ENCODE results near the gene CORO2A.

The CORO2A gene

DNA sequence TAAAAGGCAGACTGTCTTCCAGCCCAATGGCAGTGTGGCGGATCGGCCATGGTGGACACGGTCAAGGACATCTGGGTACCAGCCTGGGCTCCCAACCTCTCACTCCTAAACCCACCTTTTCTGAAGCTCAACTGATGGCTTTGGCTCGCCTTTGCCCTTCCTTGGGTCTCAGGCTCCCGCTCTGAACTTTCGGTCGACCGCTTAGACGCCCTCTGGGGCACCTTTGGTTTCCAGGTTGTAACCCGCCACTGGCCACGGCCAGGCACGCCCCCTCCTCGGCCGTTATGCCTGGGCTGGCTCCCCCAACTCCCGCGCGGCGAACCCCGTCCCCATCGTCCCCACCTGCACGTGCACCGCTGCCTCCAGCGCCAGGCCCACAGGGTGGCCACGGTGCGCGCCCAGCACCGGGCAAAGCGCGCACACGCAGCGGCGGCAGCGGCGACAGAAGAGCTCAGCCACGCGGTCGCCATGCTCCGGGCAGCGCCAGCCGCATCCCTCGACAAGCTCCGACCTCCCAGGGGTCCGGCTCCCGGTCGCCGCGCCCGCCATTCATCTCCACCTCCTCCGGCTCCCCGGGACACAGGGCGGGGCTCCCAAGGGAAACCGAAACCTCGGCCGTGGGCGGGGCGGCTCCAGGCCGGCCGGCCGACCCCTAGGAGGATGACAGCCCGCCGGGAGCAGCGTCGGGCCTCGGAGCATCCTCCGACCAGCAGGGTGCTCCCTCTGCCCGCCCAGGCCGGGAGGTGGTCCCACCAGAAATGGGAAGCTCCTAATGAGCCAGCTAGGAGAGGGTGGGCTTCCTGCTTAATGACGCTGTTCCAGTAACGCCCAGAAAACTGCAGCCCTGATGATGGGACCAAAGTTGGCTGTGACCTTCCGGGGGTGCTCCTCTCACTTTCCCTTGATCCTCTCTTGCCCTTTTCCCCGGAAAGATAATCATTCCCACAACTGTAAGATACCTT lies 73.5 kb downstream of the CORO2A start, which contains the start of gene TRIM14 (continued):
- TF ChIP-seq, protein P1, sequence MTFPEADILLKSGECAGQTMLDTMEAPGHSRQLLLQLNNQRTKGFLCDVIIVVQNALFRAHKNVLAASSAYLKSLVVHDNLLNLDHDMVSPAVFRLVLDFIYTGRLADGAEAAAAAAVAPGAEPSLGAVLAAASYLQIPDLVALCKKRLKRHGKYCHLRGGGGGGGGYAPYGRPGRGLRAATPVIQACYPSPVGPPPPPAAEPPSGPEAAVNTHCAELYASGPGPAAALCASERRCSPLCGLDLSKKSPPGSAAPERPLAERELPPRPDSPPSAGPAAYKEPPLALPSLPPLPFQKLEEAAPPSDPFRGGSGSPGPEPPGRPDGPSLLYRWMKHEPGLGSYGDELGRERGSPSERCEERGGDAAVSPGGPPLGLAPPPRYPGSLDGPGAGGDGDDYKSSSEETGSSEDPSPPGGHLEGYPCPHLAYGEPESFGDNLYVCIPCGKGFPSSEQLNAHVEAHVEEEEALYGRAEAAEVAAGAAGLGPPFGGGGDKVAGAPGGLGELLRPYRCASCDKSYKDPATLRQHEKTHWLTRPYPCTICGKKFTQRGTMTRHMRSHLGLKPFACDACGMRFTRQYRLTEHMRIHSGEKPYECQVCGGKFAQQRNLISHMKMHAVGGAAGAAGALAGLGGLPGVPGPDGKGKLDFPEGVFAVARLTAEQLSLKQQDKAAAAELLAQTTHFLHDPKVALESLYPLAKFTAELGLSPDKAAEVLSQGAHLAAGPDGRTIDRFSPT (tag by site-specific recombination; IDR thresholded peaks at IDR 0.05), result peak; percentile 62
- no peak; the same call in 1 of the 2 replicates for TF ChIP-seq ZNF366 (tag by site-specific recombination; conservative IDR thresholded peaks at IDR 0.05)
- TF ChIP-seq GLIS1 (tag by site-specific recombination; IDR thresholded peaks at IDR 0.05), result peak; percentile 78
- TF ChIP-seq ZNF548 (tag by site-specific recombination; IDR thresholded peaks at IDR 0.05), result no peak
- peak; percentile 71; the same call in 1 of the 2 replicates for TF ChIP-seq KLF8 (tag by site-specific recombination; IDR thresholded peaks at IDR 0.05)
- TF ChIP-seq ZNF664 (tag by site-specific recombination; IDR thresholded peaks at IDR 0.05), result no peak
- TF ChIP-seq ZFP37 (tag by site-specific recombination; IDR thresholded peaks at IDR 0.05), result peak; percentile 36; the same call in 1 of the 2 replicates
- peak; percentile 70; the same call in 1 of the 2 replicates for TF ChIP-seq PATZ1 (tag by site-specific recombination; IDR thresholded peaks at IDR 0.05)
- TF ChIP-seq ZFHX2 (tag by site-specific recombination; conservative IDR thresholded peaks at IDR 0.05), result peak; percentile 73
- TF ChIP-seq ZSCAN23 (tag by site-specific recombination; IDR thresholded peaks at IDR 0.05), result no peak
- TF ChIP-seq, protein P2, sequence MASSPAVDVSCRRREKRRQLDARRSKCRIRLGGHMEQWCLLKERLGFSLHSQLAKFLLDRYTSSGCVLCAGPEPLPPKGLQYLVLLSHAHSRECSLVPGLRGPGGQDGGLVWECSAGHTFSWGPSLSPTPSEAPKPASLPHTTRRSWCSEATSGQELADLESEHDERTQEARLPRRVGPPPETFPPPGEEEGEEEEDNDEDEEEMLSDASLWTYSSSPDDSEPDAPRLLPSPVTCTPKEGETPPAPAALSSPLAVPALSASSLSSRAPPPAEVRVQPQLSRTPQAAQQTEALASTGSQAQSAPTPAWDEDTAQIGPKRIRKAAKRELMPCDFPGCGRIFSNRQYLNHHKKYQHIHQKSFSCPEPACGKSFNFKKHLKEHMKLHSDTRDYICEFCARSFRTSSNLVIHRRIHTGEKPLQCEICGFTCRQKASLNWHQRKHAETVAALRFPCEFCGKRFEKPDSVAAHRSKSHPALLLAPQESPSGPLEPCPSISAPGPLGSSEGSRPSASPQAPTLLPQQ (tag by site-specific recombination; IDR thresholded peaks at IDR 0.05), result peak; percentile 92
- TF ChIP-seq OSR2 (tag by site-specific recombination; IDR thresholded peaks at IDR 0.05), result no peak

GRCh38 chr9:98117984-98118639 lies 74.3 kb downstream of the CORO2A start:
- POLR2A ChIA-PET, result interaction anchor here (1.4 to 1.6 kb wide), 2 partner anchors 74 to 138 kb away, joined by 5 to 9 read pairs; partner anchors contain the start of genes CORO2A and TBC1D2
- CTCF ChIA-PET, result interaction anchor here (0.8 to 1.8 kb wide), 8 partner anchors 16 to 146 kb away, joined by 3 to 8 read pairs (median 3); no protein-coding TSS in a partner anchor
- H3K27ac ChIP-seq (ENCODE audit: extremely low read depth, low read depth, low read length), result no peak overlapping the region; the same call in 1 of the 2 replicates
- TF ChIP-seq SCRT1 (tag by site-specific recombination; IDR thresholded peaks at IDR 0.05; ENCODE audit: borderline replicate concordance) (peak; percentile 85; the same call in 1 of the 2 replicates), ZXDB (tag by site-specific recombination; IDR thresholded peaks at IDR 0.05) (0 out of 2 replicates have a peak, but pooled peaks have one; percentile 8), TCF7L2 (IDR thresholded peaks at IDR 0.05; ENCODE audit: borderline replicate concordance, low read depth, low read length) (no peak), ZNF670 (tag by site-specific recombination; IDR thresholded peaks at IDR 0.05; ENCODE audit: low read depth) (no peak), ZNF169 (tag by site-specific recombination; IDR thresholded peaks at IDR 0.05) (no peak), ZNF26 (tag by site-specific recombination; IDR thresholded peaks at IDR 0.05) (no peak), ZNF664 (tag by site-specific recombination; IDR thresholded peaks at IDR 0.05) (no peak), FEZF1 (tag by site-specific recombination; IDR thresholded peaks at IDR 0.05) (no peak), ZBTB17 (tag by site-specific recombination; IDR thresholded peaks at IDR 0.05) (peak; percentile 58), ZNF416 (tag by site-specific recombination; IDR thresholded peaks at IDR 0.05) (no peak), GLIS1 (tag by site-specific recombination; IDR thresholded peaks at IDR 0.05) (0 out of 2 replicates have a peak, but pooled peaks have one; percentile 14), MZF1 (tag by site-specific recombination; IDR thresholded peaks at IDR 0.05; ENCODE audit: borderline replicate concordance) (0 out of 2 replicates have a peak, but pooled peaks have one; percentile 29), ZNF302 (tag by site-specific recombination; IDR thresholded peaks at IDR 0.05; ENCODE audit: low read depth) (no peak), ZNF146 (tag by site-specific recombination; IDR thresholded peaks at IDR 0.05) (no peak), KLF9 (tag by site-specific recombination; IDR thresholded peaks at IDR 0.05; ENCODE audit: low read depth) (no peak)
- TF ChIP-seq, protein P3, sequence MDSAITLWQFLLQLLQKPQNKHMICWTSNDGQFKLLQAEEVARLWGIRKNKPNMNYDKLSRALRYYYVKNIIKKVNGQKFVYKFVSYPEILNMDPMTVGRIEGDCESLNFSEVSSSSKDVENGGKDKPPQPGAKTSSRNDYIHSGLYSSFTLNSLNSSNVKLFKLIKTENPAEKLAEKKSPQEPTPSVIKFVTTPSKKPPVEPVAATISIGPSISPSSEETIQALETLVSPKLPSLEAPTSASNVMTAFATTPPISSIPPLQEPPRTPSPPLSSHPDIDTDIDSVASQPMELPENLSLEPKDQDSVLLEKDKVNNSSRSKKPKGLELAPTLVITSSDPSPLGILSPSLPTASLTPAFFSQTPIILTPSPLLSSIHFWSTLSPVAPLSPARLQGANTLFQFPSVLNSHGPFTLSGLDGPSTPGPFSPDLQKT (IDR thresholded peaks at IDR 0.05; ENCODE audit: borderline replicate concordance, low read depth, low read length), result no peak

More at GRCh38 chr9:98117984-98118639, 74.3 kb downstream of the CORO2A start:
- no peaks in the 10 kb centered on the region; a peak in 1 of 3 replicates for H3K36me3 ChIP-seq (ENCODE audit: control insufficient read depth in 2 of 2, insufficient read depth in 1 of 2, low read length in 2 of 2)
- H3K9me3 ChIP-seq (ENCODE audit: control insufficient read depth, insufficient read depth, low read depth, low read length), result no peaks in the 10 kb centered on the region
- no peaks in the 10 kb centered on the region for H3K4me1 ChIP-seq (ENCODE audit: control insufficient read depth, insufficient read depth, low read length)
- H3K4me3 ChIP-seq (ENCODE audit: low read depth, low read length), result peak overlapping the region; percentile 55
